Sigmoid colon (tissue), 7 donors: Measurements from ENCODE around the gene SYTL4. TPM values are rescaled to one million over a fixed set of nuclear protein-coding genes. Genes with fewer than 3 reads are reported as not detected.

ENCODE experiments used
- DNase-seq: peaks from one replicate; pipeline ENCODE4 v3.0.0-alpha.2; 2019
- H3K27ac ChIP-seq, 4 donors: fragments of 200-600 bp; sonication (generic); one replicate each; pipeline ENCODE4 v1.5.1; 2016 to 2019; ENCODE audit warnings: mild to moderate bottlenecking in 1 of 4
- H3K27me3 ChIP-seq, 3 donors: fragments of 200-600 bp; sonication (generic); one replicate each; pipeline ENCODE4 v1.5.1; 2019; ENCODE audit warnings: mild to moderate bottlenecking in 1 of 3
- H3K36me3 ChIP-seq, 4 donors: fragments of 200-600 bp; sonication (generic); one replicate each; pipeline ENCODE4 v1.5.1; 2016 to 2019
- H3K4me1 ChIP-seq, 4 donors: fragments of 200-600 bp; sonication (generic); one replicate each; pipeline ENCODE4 v1.5.1; 2017 to 2019
- H3K4me3 ChIP-seq, 4 donors: fragments of 200-600 bp; sonication (generic); one replicate each; pipeline ENCODE4 v1.5.1; 2017 to 2019; ENCODE audit warnings: mild to moderate bottlenecking in 2 of 4, moderate library complexity in 1 of 4
- H3K9me3 ChIP-seq, 4 donors: fragments of 200-600 bp in 3 of 4; sonication (generic) in 3 of 4; one replicate each; pipeline versions ENCODE4 v1.5.1 to v1.6.1; 2013 to 2019
- CTCF ChIP-seq, 4 experiments: fragments of 450-650 bp in 3 of 4; fragments of 200-600 bp in 1 of 4; IDR thresholded peaks; one replicate each; pipeline ENCODE4 v1.5.1; 2016 to 2019; ENCODE audit warnings: antibody characterized with exemption in 4 of 4, mild to moderate bottlenecking in 3 of 4, moderate library complexity in 2 of 4
- EP300 ChIP-seq, 4 donors: sonication (generic); formaldehyde crosslinking; IDR thresholded peaks; one replicate each; pipeline ENCODE4 v1.6.1; 2017; ENCODE audit warnings: antibody characterized with exemption in 4 of 4
- POLR2A ChIP-seq, 2 donors: fragments of 450-650 bp; IDR thresholded peaks; one replicate each; pipeline ENCODE4 v1.6.1; 2016; ENCODE audit warnings: antibody characterized with exemption in 2 of 2, mild to moderate bottlenecking in 2 of 2, moderate library complexity in 2 of 2
- POLR2AphosphoS5 ChIP-seq, 4 donors: sonication (generic); formaldehyde crosslinking; IDR thresholded peaks; one replicate each; pipeline ENCODE4 v1.6.1; 2017; ENCODE audit warnings: antibody characterized with exemption in 4 of 4
- WGBS, 2 donors: extraction: QIAGEN DNeasy Blood & Tissue Kit; methylation state at CpG; one replicate each; pipeline ENCODE4 v1.1.7; 2013; 5-methylcytosine and 5-hydroxymethylcytosine counted together
- intact Hi-C: fragments of 100-400 bp; cut with DNase I; formaldehyde crosslinking; loops from one replicate; pipeline ENCODE4 v1.15.1; 2023
- polyA plus RNA-seq, 3 donors: library from polyadenylated mRNA; stranded (reverse); fragments of 200-250 nt; gene quantifications; one replicate each; pipeline ENCODE4 v1.2.3, GENCODE V29; 2013
- total RNA-seq, 4 donors: library from RNA; depleted of rRNA; stranded (reverse); fragments of >200 nt; gene quantifications; one replicate each; pipeline ENCODE4 v1.1.0, GENCODE V29; 2016
- donor health status: healthy with polysubstance abuse.
- donor health status: Bipolar disorder and iron deficiency.
- donor health status: healthy.

The SYTL4 gene
- total and polyA plus RNA-seq, 7 donors = 10.5 to 188 (median 32.8) TPM

- Histone ChIP-seq H3K4me1 (no peaks in the 10 kb centered on the region), H3K36me3 (no peaks in the 10 kb centered on the region), H3K9me3 (no peaks in the 10 kb centered on the region), H3K27me3 (no peaks in the 10 kb centered on the region), H3K4me3 (no peak overlapping the region), H3K27ac (no peak overlapping the region)
- intact Hi-C loops = no loop called here
- no peak for DNase-seq
- TF ChIP-seq CTCF (IDR thresholded peaks at IDR 0.05) = no peak
- 12 to 57% methylated on average over 4 of the region's 4 CpGs for WGBS, 2 donors
These were observed 72.3 kb downstream of the SYTL4 start for GRCh38 chrX:100659431-100660137.

- TF ChIP-seq EP300 (IDR thresholded peaks at IDR 0.05) = no peak
- no peak for TF ChIP-seq CTCF (IDR thresholded peaks at IDR 0.05)
- TF ChIP-seq POLR2AphosphoS5 (IDR thresholded peaks at IDR 0.05) = no peak
- TF ChIP-seq POLR2A (IDR thresholded peaks at IDR 0.05) = no peak
- 3 to 41% methylated on average over 3 of the region's 3 CpGs for WGBS, 2 donors
- Histone ChIP-seq H3K4me3 (no peak overlapping the region), H3K9me3 (no peaks in the 10 kb centered on the region), H3K27me3 (no peaks in the 10 kb centered on the region), H3K36me3 (no peaks in the 10 kb centered on the region), H3K27ac (no peak overlapping the region), H3K4me1 (no peaks in the 10 kb centered on the region)
- no peak for DNase-seq
- intact Hi-C loops = no loop called here
These were observed 73.0 kb downstream of the SYTL4 start for GRCh38 chrX:100658941-100659381.

- WGBS, 2 donors = 9 to 28% methylated on average over 3 of the region's 3 CpGs
- DNase-seq = no peak
- Histone ChIP-seq H3K4me1 (no peaks in the 10 kb centered on the region), H3K27me3 (no peaks in the 10 kb centered on the region), H3K27ac (no peak overlapping the region), H3K9me3 (no peaks in the 10 kb centered on the region), H3K36me3 (no peaks in the 10 kb centered on the region), H3K4me3 (no peak overlapping the region)
- intact Hi-C loops = no loop called here
- TF ChIP-seq POLR2A (IDR thresholded peaks at IDR 0.05) (no peak), EP300 (IDR thresholded peaks at IDR 0.05) (no peak)
These were observed 77.7 kb downstream of the SYTL4 start for GRCh38 chrX:100654261-100654660.

- TF ChIP-seq POLR2A (IDR thresholded peaks at IDR 0.05) (no peak), EP300 (IDR thresholded peaks at IDR 0.05) (no peak), CTCF (IDR thresholded peaks at IDR 0.05) (no peak), POLR2AphosphoS5 (IDR thresholded peaks at IDR 0.05) (no peak)
- 92 to 94% methylated on average over 2 of the region's 2 CpGs for WGBS, 2 donors
- H3K4me1 ChIP-seq = no peaks in the 10 kb centered on the region
- no peaks in the 10 kb centered on the region for H3K36me3 ChIP-seq
- no peaks in the 10 kb centered on the region for H3K9me3 ChIP-seq
- H3K27ac ChIP-seq = no peak overlapping the region
- H3K4me3 ChIP-seq = no peak overlapping the region
- no peak for DNase-seq
- intact Hi-C loops = no loop called here
- no peaks in the 10 kb centered on the region for H3K27me3 ChIP-seq
These were observed 79.7 kb downstream of the SYTL4 start for GRCh38 chrX:100652266-100652665.

DNA sequence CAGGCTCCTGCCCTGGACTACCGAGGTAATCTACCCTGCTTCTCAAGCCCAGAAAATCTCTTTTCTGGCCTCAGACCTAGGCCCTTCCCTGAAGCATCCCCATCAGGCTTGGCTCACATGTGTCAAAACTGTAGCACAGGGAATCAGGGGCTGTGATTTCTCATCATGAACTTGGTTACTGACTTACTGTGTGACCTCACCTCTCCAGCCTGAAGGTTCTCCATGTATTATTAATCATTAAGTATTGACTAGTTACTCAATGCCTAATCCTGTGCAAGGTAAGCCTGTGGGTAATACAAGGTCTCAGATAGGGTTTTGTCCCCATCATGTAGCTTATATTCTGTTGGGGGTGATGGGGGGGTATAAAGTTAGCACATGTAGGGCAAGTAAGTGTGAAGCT is 81.1 kb downstream of the SYTL4 start:
- no peaks in the 10 kb centered on the region for H3K36me3 ChIP-seq
- H3K27me3 ChIP-seq = no peaks in the 10 kb centered on the region
- peak overlapping the region; percentile 61 to 74 (median 68) for H3K27ac ChIP-seq
- intact Hi-C loops = no loop called here
- DNase-seq = no peak
- 95 to 100% methylated on average over 1 of the region's 1 CpG for WGBS, 2 donors
- H3K4me3 ChIP-seq = no peak overlapping the region
- no peak for TF ChIP-seq POLR2A (IDR thresholded peaks at IDR 0.05)
- no peak for TF ChIP-seq CTCF (IDR thresholded peaks at IDR 0.05)
- no peak for TF ChIP-seq EP300 (IDR thresholded peaks at IDR 0.05)
- TF ChIP-seq POLR2AphosphoS5 (IDR thresholded peaks at IDR 0.05) = no peak
- H3K9me3 ChIP-seq = no peaks in the 10 kb centered on the region
- no peaks in the 10 kb centered on the region for H3K4me1 ChIP-seq
